ENCODE data around the gene ZFP1. TPM values are rescaled to one million over a fixed set of nuclear protein-coding genes. Genes with fewer than 3 reads are reported as not detected.

Gene ZFP1
- total RNA-seq (2011; cell fraction: chromatin; rRNA removed; ENCODE audit: low replicate concordance) = 4.7 and 12.9 TPM in 2 replicates
- 5.0 and 6.2 TPM in 2 replicates for total RNA-seq (2011; cell fraction: nucleolus; rRNA removed)
- 7.3 and 8.8 TPM in 2 replicates for total RNA-seq (2011; cell fraction: nucleoplasm; rRNA removed)
- 9.3 and 10.4 TPM in 2 replicates for total RNA-seq (2014; rRNA removed)
- 14.7 and 16.1 TPM in 2 replicates for total RNA-seq (2014; rRNA removed; fragmentation: Illumina TruSeq; extraction: Trizol)
- total RNA-seq (2015; rRNA removed; fragmentation: Illumina TruSeq; extraction: Trizol) = 13.7 and 14.0 TPM in 2 replicates
- total RNA-seq (2021) = 10.8 and 14.7 TPM in 2 replicates
- polyA plus RNA-seq (2011; rRNA removed) = 10.8 and 13.3 TPM in 2 replicates
- 2.9 and 4.8 TPM in 2 replicates for polyA plus RNA-seq (2011; cell fraction: cytosol; rRNA removed)
- 3.9 and 4.2 TPM in 2 replicates for polyA plus RNA-seq (2011; cell fraction: nucleus; rRNA removed)
- 5.4 and 6.8 TPM in 2 replicates for polyA plus RNA-seq (2012)
- 11.4 and 11.6 TPM in 2 replicates for polyA plus RNA-seq (2014; fragmentation: Illumina TruSeq; extraction: Trizol)
- polyA plus RNA-seq (2014; fragmentation: Nextera tagmentation; extraction: Ambion mirVana) = 1 to 10 TPM; 2.6 to 4.1 TPM
- 5.2 and 6.5 TPM in 2 replicates for polyA plus RNA-seq (2014; rRNA removed)
- polyA minus RNA-seq (2011; rRNA and poly(A)+ RNA removed) = 14.8 and 15.0 TPM in 2 replicates
- 10.2 and 12.6 TPM in 2 replicates for polyA minus RNA-seq (2011; cell fraction: cytosol; rRNA and poly(A)+ RNA removed)
- 5.3 and 7.8 TPM in 2 replicates for polyA minus RNA-seq (2011; cell fraction: nucleus; rRNA and poly(A)+ RNA removed)
- Bru-seq, nascent RNA = percentile 68 among the genes with signal in this experiment
- BruChase-seq, experiment 1, labeled RNA remaining after a 2-hour chase = percentile 75 among the genes with signal in this experiment
- percentile 78 among the genes with signal in this experiment for BruChase-seq, experiment 2, labeled RNA remaining after a 6-hour chase
- long read RNA-seq, experiment 1, transcript ZFP1-209 (4 exons, 1,457 nt) = major isoform, 16 of 51 reads
- long read RNA-seq, experiment 1, partial matches to known transcripts = 4 of 51 reads
- long read RNA-seq, experiment 1, other reads (novel, unspliced or antisense) = 24 of 51 reads
- long read RNA-seq, experiment 2, partial matches to known transcripts = 0 of 9 reads
- long read RNA-seq, experiment 2, other reads (novel, unspliced or antisense) = 9 of 9 reads
- long read RNA-seq, experiment 3, partial matches to known transcripts = 0 of 5 reads
- long read RNA-seq, experiment 3, other reads (novel, unspliced or antisense) = 3 of 5 reads

DNA sequence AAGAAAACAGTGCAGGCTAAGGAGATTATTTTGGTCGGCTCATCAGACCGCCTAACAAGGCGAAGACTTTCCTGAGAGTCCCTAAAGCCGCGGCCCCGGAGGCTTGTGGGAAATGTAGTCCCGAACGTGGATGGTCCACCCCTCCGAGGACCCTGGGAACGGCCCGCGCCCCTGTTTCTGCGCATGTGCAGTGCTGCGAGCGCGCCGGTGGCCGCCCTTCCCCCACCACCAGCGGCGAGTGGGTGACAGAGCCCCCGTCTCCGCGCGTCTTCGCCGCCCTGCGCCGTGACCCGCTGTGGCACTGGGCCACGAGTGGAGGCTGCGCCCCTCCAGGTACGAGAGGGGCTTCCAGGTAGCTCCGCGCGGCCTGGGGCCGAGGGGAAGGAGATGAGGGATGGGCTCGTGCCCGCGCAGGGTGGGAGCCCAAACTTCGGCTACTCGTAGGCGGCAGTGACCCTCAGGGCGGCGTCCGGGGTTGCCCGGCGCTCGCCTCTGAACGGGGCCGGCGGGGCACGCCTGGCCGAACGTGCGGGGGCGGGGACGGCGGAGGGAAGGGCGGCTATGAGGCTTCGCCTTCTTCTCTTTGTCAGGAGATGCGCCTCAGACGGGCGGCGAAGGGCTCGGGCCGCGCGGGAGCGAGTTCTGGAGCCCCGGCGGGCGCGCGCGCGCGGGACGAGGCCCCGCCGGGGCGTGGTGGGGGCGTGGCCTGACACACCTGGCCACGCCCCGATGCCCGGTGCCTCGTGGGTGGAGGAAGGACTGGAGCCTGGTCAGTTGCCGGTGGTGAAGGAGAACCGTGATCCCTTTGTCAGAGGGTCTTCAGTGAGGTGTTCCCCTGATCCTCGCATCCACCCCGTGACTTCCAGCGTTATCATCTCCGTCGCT, at the start of gene ZFP1:
Gene ZFP1, plus strand, starts transcription at position 214 of the 885 bp plus-strand sequence. CDS start 4,428 bp downstream, outside the sequence.
- POLR2A ChIA-PET = no interaction called here
- ATAC-seq (peak; percentile 94), DNase-seq (ENCODE audit: extremely low read depth in 1 of 4, low spot score in 3 of 4) (peak; percentile 94 to 97 (median 95)), FAIRE-seq (peak; percentile 93)
- intact Hi-C loops (cut with micrococcal nuclease) (loop anchor here (5.0 kb wide), 1 partner anchor 34 kb away; no protein-coding TSS in a partner anchor), in situ Hi-C loops (cut with MboI) (loop anchor here (25.0 kb wide), 1 partner anchor 436 kb away; the partner anchor contains the start of gene MLKL)
- peak within 1 kb of the TSS; percentile 99 for H3K4me2 ChIP-seq (ENCODE audit: insufficient read depth, low read length)
- H3K36me3 ChIP-seq (ENCODE audit: control insufficient read depth, insufficient read depth, low read length) = peaks cover 14% of the 10 kb centered on the region; the same call in 1 of the 3 replicates
- H3K9me1 ChIP-seq (ENCODE audit: control insufficient read depth, insufficient read depth, low read length) = no peaks in the 10 kb centered on the region
- peaks cover 39% of the 10 kb centered on the region for H3K79me2 ChIP-seq (ENCODE audit: control insufficient read depth, insufficient read depth, low read length)
- peak within 1 kb of the TSS; percentile 100 for H2AFZ ChIP-seq (ENCODE audit: low read depth, low read length)
- H4K20me1 ChIP-seq (replicated peaks; ENCODE audit: control insufficient read depth, insufficient read depth, low read length) = no peaks in the 10 kb centered on the region
- H3K9me3 ChIP-seq (replicated peaks; ENCODE audit: control insufficient read depth, insufficient read depth, low read depth, low read length) = peaks cover 12% of the 10 kb centered on the region
- H3K27ac ChIP-seq (ENCODE audit: extremely low read depth, low read depth, low read length) = peak within 1 kb of the TSS; percentile 97
- 0% methylated on average over 52 of the region's 93 CpGs for WGBS (ENCODE audit: insufficient coverage, low coverage, missing lambda C conversion rate)
- peak within 1 kb of the TSS; percentile 97 for H3K4me3 ChIP-seq
- no peaks in the 10 kb centered on the region for H3K27me3 ChIP-seq (ENCODE audit: control insufficient read depth in 2 of 2, insufficient read depth in 2 of 2, low read length in 2 of 2)
- no TSS peak for BruUV-seq (replicated peaks)
- CTCF ChIA-PET (ENCODE audit: low intra/inter-chr PET ratio) = interaction anchor here (0.6 kb wide), 1 partner anchor 24 kb away, joined by 5 read pairs; no protein-coding TSS in a partner anchor
- peaks cover 0 to 14% of the 10 kb centered on the region in 2 experiments; a peak in 3 of 5 replicates for H3K4me1 ChIP-seq (replicated peaks in 1 of 2; ENCODE audit: control insufficient read depth in 2 of 2, insufficient read depth in 2 of 2, low read length in 2 of 2)
- H3K9ac ChIP-seq (ENCODE audit: insufficient read depth in 1 of 2, low read depth in 2 of 2, low read length in 2 of 2) = peak within 1 kb of the TSS; percentile 89 to 95
- TF ChIP-seq, protein P1, sequence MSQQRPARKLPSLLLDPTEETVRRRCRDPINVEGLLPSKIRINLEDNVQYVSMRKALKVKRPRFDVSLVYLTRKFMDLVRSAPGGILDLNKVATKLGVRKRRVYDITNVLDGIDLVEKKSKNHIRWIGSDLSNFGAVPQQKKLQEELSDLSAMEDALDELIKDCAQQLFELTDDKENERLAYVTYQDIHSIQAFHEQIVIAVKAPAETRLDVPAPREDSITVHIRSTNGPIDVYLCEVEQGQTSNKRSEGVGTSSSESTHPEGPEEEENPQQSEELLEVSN (IDR thresholded peaks at IDR 0.05; ENCODE audit: borderline replicate concordance in 1 of 2, extremely low read depth in 1 of 2, insufficient read depth in 1 of 2, insufficient read length in 1 of 2, low read depth in 1 of 2, low read length in 1 of 2, poor library complexity in 1 of 2, severe bottlenecking in 1 of 2) = peak; percentile 31 to 59
- peak in 1 of 2 experiments; percentile 46; a peak in 2 of 4 replicates for TF ChIP-seq TRIM24 (IDR thresholded peaks at IDR 0.05)
- TF ChIP-seq, protein P2, sequence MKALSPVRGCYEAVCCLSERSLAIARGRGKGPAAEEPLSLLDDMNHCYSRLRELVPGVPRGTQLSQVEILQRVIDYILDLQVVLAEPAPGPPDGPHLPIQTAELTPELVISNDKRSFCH (CRISPR knock-in tag; IDR thresholded peaks at IDR 0.05) = no peak
- TF ChIP-seq, protein P2 (tag; IDR thresholded peaks at IDR 0.05) = peak; percentile 71
- TF ChIP-seq ZBTB7A (IDR thresholded peaks at IDR 0.05; ENCODE audit: borderline replicate concordance, control insufficient read depth, low read depth, low read length) = peak; percentile 86
- peak; percentile 91 to 94 for TF ChIP-seq MAZ (CRISPR knock-in tag; conservative IDR thresholded peaks at IDR 0.05 in 1 of 2, IDR thresholded peaks at IDR 0.05 in 1 of 2)
- no peak for TF ChIP-seq GTF2A2 (tag; IDR thresholded peaks at IDR 0.05)
- TF ChIP-seq, protein P3, sequence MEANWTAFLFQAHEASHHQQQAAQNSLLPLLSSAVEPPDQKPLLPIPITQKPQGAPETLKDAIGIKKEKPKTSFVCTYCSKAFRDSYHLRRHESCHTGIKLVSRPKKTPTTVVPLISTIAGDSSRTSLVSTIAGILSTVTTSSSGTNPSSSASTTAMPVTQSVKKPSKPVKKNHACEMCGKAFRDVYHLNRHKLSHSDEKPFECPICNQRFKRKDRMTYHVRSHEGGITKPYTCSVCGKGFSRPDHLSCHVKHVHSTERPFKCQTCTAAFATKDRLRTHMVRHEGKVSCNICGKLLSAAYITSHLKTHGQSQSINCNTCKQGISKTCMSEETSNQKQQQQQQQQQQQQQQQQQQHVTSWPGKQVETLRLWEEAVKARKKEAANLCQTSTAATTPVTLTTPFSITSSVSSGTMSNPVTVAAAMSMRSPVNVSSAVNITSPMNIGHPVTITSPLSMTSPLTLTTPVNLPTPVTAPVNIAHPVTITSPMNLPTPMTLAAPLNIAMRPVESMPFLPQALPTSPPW (CRISPR knock-in tag; IDR thresholded peaks at IDR 0.05) = peak; percentile 73
- no peak for TF ChIP-seq FOXA3 (CRISPR knock-in tag; conservative IDR thresholded peaks at IDR 0.05 in 1 of 2, IDR thresholded peaks at IDR 0.05 in 1 of 2)
- peak; percentile 87 for TF ChIP-seq FIP1L1 (IDR thresholded peaks at IDR 0.05; ENCODE audit: low read depth, low read length, poor library complexity, severe bottlenecking)

Measured in K562 (cell line).